NB4 (cell line): ENCODE results near the gene TPM2.
A peak's percentile ranks its signal among the peaks of the same experiment; 100 is the strongest.

Experiments used
- DNase-seq: peaks from one replicate; pipeline ENCODE4 v3.0.0; 2010; ENCODE audit warnings: low read depth
- H3K4me3 ChIP-seq: one replicate; pipeline ENCODE4 v1.5.1; 2011; ENCODE audit warnings: mild to moderate bottlenecking, low read depth, low read length, moderate library complexity
- CTCF ChIP-seq: IDR thresholded peaks from one replicate; pipeline ENCODE4 v1.5.1; 2012; ENCODE audit warnings: low read depth, low read length
- MAX ChIP-seq: IDR thresholded peaks from 2 replicates; pipeline ENCODE4 v1.6.1; 2011; ENCODE audit warnings: low read depth, low read length
- MYC ChIP-seq: IDR thresholded peaks from 2 replicates; pipeline ENCODE4 v1.6.1; 2011; ENCODE audit warnings: low read depth, low read length
- POLR2A ChIP-seq: IDR thresholded peaks from 2 replicates; pipeline ENCODE4 v1.6.1; 2011; ENCODE audit warnings: mild to moderate bottlenecking; ENCODE audit not compliant: insufficient read length; ENCODE audit errors: extremely low read depth

The TPM2 gene

GRCh38 chr9:35729101-35729500, 39.4 kb upstream of the TPM2 start:
- peak overlapping the region; percentile 90 for H3K4me3 ChIP-seq
- DNase-seq = no peak
- TF ChIP-seq MAX = no peak
- no peak for TF ChIP-seq CTCF
- no peak for TF ChIP-seq MYC
- TF ChIP-seq POLR2A = no peak

- peak overlapping the region; percentile 90 for H3K4me3 ChIP-seq
- 0 out of 2 replicates have a peak, but pooled peaks have one; percentile 19 for TF ChIP-seq MAX
- no peak for TF ChIP-seq POLR2A
- no peak for TF ChIP-seq CTCF
- no peak for TF ChIP-seq MYC
- DNase-seq = peak; percentile 92
Measured at GRCh38 chr9:35728041-35728971, 38.6 kb upstream of the TPM2 start.

GRCh38 chr9:35727676-35728040, 37.9 kb upstream of the TPM2 start:
- DNase-seq = peak; percentile 47
- TF ChIP-seq MAX (no peak), POLR2A (no peak)
- peak overlapping the region; percentile 65 for H3K4me3 ChIP-seq

GRCh38 chr9:35726931-35727330, 37.2 kb upstream of the TPM2 start:
- peak overlapping the region; percentile 65 for H3K4me3 ChIP-seq
- 0 out of 2 replicates have a peak, but pooled peaks have one; percentile 13 for TF ChIP-seq MAX
- no peak for TF ChIP-seq POLR2A
- TF ChIP-seq CTCF = no peak
- peak; percentile 67 for DNase-seq

GRCh38 chr9:35725362-35725761, 35.6 kb upstream of the TPM2 start:
- DNase-seq = no peak
- TF ChIP-seq MYC = no peak
- no peak for TF ChIP-seq MAX
- no peak for TF ChIP-seq CTCF
- TF ChIP-seq POLR2A = no peak
- no peak overlapping the region for H3K4me3 ChIP-seq

GRCh38 chr9:35723908-35724307, 34.2 kb upstream of the TPM2 start:
- H3K4me3 ChIP-seq = no peak overlapping the region
- no peak for TF ChIP-seq POLR2A
- no peak for TF ChIP-seq MYC
- TF ChIP-seq CTCF = no peak
- no peak for TF ChIP-seq MAX
- DNase-seq = no peak
